ENCODE results near the gene KRT86.
"Not testable (repeated sequence)": the region's sequence is repeated elsewhere in the genome, so short reads cannot be mapped to it uniquely, and the experiment has no call there.

Gene KRT86

DNA sequence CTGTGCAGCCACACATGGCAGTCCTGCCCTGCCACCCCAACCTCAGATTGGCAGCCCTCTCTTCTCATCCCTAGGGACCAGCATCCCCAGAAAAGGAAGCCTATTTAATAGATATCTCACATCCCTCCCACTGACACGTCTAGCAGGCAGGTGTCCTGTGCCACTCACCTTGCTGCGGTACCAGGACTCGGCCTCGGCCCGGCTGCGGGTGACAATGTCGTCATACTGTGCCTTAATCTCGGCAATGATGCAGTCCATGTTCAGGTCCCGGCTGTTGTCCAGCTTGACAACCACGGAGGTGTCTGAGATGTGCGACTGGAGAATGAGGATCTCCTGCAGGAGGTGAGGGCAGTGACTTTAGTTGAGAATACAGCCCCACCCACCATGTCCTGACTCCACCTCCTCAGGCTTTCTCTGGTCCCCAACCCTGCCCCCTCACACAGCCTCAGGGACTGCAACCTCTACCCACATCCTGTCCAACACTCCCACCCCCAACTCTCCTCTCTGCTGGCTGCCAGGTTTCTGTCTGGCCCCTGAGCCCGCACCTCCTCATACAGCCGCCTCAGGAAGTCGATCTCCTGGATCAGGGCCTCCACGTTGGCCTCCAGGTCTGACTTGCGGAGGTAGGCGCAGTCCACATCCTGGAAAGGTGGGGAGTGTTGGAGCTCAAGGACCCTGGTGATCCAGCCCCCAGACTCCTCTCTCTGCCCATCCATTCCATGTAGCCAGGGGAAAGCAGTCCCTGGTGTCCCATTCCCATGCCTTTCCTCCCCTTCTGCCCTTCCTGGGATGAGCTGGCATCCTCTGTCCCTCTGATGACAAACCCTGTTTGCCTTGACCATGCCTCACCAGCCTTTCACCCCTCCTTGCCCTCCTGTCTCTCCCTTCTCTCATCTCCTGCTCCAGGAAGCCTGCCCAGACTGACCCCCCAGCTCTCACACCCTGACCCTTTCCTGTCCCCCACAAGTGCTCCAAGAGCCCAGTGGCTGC is 13.7 kb downstream of the KRT86 start:
- H3K4me1 Mint-ChIP-seq, H3K4me3 Mint-ChIP-seq, H3K9me3 Mint-ChIP-seq, H3K27ac Mint-ChIP-seq, H3K27me3 Mint-ChIP-seq, H3K36me3 Mint-ChIP-seq: not testable (repeated sequence)

DNA sequence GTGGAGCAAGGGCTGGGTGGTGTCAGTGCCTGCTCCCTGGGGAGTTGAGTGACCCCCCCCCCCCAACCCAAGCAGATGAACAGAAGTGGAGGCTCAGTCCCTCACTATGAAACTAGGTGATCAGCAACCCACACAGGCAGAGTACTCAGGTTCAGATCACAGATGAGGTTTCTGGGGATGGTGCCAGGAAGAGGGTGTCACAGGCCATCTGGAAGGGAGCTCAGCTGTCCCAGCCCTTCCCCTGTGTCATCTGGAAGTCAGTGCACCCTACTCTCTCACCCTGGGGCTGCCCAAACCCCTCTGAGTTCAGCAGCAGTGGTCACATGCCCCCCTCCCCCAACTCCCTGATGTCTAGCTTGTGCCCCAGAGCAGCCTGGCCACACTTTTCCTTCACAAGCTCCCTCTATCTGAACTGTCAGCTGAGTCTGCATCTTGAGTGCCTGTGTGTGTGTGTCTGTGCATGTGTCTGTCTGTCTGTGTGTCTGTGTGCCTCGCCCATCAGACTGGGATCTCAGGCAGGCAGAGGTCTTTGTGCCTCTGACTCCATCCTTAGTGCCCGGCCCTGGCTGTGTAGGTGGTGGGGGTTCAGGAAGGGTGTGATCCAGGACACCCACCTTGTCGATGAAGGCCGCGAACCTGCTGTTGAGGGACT is 16.2 kb downstream of the KRT86 start:
- H3K27me3 Mint-ChIP-seq, H3K4me3 Mint-ChIP-seq, H3K4me1 Mint-ChIP-seq, H3K9me3 Mint-ChIP-seq, H3K36me3 Mint-ChIP-seq, H3K27ac Mint-ChIP-seq: not testable (repeated sequence)

DNA sequence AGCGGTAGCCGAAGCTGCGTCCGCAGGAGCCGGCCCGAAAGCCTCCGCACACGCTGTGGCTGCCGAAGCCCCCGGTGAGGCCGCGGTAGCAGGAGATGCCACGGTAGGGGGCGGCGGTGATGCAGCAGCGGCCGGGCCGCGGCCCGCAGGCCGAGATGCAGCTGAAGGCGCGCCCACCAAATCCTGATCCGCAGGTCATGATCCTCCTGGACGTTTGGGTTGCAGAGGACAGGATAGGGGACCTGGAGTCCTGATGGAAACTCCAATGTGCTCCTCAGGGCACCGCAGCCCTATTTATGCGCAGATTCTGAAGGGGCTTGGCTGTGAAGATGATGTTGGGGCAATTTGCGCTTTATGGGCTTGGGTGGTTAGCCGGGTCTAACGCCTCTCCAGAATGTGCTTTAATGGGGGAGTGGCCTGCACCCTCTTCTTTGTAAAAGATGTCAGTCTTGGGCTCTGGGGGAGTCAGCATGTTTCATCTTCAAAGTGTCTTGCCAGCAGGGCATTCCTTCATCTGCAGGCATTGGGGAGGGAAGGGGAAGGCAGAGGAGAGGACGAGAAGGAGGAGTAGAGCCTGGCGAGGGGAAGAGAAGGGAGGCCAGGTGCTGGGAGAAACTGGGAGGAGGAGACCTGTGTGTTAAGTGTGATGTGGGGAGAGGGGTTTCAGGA is 17.0 kb downstream of the KRT86 start, which contains the start of gene KRT81:
TSS of gene KRT81 (minus strand) at position 268 of the 669 bp plus-strand sequence. CDS start at position 199, 69 bp downstream.
- H3K27me3 Mint-ChIP-seq: no peaks in the 10 kb centered on the region
- no peak within 1 kb of the TSS for H3K4me3 Mint-ChIP-seq
- peaks cover 7% of the 10 kb centered on the region for H3K4me1 Mint-ChIP-seq
- H3K27ac Mint-ChIP-seq: no peak within 1 kb of the TSS
- H3K9me3 Mint-ChIP-seq: no peaks in the 10 kb centered on the region
- no peaks in the 10 kb centered on the region for H3K36me3 Mint-ChIP-seq

DNA sequence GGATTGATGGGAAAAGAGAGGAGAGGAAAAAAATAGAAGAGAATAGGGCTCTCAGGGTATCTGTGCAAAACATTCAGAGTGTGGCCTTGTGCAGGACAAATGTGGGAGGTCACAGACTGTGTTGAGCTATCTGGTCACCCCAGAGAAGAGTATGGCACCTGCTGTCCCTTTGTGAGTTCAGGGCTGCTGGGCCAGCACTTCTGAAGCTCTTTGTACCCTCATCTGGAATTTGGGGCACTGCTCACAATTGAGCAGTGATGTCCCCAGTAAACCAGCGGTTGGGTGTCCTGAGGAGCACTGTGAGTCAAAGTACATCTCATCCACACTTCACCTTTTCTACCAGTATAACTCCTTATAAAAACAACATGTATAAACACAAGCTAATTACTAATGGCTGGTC is 19.5 kb downstream of the KRT86 start:
- no peaks in the 10 kb centered on the region for H3K36me3 Mint-ChIP-seq
- H3K27me3 Mint-ChIP-seq: peaks cover 1% of the 10 kb centered on the region
- H3K9me3 Mint-ChIP-seq: no peaks in the 10 kb centered on the region
- no peaks in the 10 kb centered on the region for H3K4me1 Mint-ChIP-seq
- H3K27ac Mint-ChIP-seq: no peak overlapping the region
- no peak overlapping the region for H3K4me3 Mint-ChIP-seq

DNA sequence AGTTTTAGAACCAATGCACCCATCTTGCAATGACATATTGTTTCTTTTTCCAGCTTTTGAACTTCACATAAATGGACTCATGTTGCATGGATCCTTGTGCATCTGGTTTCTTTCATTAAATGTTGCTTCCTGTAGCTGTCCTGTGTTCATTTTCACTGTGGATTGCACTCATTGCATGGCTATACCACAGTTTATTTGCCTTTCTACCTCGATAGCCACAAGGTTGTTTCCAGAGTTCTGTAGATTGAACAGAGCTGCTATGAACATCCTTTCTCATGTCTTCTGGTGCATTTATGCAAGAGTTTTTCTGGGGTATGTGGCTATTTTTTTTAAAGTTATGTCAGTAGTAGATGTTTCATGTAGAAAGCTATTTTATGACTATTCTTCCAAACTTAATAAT is 20.4 kb downstream of the KRT86 start:
- Mint-ChIP-seq H3K36me3 (no peaks in the 10 kb centered on the region), H3K27me3 (peaks cover 1% of the 10 kb centered on the region), H3K4me1 (no peaks in the 10 kb centered on the region), H3K27ac (no peak overlapping the region), H3K9me3 (no peaks in the 10 kb centered on the region), H3K4me3 (no peak overlapping the region)

DNA sequence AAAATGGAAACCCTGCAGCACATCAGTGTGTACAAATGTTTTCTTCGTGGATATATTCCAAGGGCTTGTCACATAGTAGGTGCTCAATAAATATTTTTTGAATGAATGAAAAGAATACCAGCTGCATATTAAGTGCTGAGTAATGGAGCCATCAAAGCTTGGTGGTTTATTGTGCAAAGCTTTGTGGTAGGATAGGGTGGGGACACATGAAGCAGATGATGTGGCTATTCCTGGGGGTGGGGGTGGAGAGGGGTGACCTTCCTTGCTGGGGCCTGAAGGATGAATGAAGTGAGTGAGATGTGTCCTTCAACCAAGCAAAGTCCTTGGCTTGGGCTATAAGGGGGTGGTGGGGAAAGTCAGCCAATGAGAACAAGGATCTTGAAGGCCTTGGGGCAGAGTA is 21.2 kb downstream of the KRT86 start:
- Mint-ChIP-seq H3K27ac (no peak overlapping the region), H3K36me3 (no peaks in the 10 kb centered on the region), H3K9me3 (no peaks in the 10 kb centered on the region), H3K27me3 (peaks cover 1% of the 10 kb centered on the region), H3K4me1 (no peaks in the 10 kb centered on the region), H3K4me3 (no peak overlapping the region)

DNA sequence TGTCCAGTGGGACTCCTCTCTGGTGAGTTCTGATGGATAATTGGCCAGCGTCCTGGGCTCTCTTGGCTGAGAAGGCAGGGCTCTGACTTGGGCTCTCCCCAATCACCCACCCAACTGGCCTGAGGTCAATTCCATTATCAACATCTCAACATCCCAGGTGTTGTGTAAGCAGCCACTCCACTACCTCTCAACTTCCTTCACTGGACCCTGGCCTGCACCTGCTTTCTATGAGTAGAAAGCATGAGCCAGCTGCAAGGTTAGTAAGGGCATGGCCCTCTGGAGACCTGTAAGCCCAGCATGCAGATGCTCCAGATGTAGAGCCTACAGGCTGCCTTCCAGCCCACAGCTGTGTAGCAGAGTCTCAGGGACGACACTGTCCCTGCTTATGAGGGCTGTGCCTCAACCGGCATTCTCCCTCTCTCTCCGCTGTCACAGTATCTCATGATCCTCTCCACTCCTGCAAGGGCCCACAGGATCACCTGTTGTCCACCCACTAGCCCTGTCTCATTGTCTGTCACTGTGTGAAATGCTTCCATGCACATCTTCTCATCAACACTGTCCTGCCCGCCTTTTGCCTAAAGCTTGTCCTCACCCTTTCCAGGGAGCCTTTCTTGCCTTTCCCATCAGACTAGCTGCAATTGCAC is 22.2 kb downstream of the KRT86 start:
- no peaks in the 10 kb centered on the region for H3K4me1 Mint-ChIP-seq
- H3K36me3 Mint-ChIP-seq: no peaks in the 10 kb centered on the region
- peaks cover 1% of the 10 kb centered on the region for H3K27me3 Mint-ChIP-seq
- no peaks in the 10 kb centered on the region for H3K9me3 Mint-ChIP-seq
- H3K27ac Mint-ChIP-seq: no peak overlapping the region
- H3K4me3 Mint-ChIP-seq: no peak overlapping the region

DNA sequence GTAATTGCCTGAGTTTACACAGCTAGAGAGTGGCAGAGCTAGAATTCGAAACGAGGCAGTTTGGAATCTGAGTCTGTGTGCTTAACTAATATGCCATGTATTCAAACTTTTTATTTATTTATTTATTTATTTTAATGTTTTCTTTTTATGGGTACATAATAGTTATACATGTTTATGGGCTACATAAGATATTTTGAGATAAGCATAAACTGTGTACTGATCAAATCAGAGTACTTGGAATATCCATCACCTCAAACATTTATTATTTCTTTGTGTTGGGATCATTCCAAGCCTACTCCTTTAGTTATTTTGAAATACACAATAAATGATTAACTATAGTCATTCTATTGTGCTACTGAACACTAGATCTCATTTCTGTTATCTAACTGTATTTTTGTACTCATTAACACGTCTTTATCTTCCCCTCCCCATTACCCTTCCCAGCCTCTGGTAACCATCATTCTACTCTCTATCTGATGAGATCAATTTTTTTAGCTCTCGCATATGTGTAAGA is 24.3 kb downstream of the KRT86 start:
- Mint-ChIP-seq H3K27ac (no peak overlapping the region), H3K36me3 (no peaks in the 10 kb centered on the region), H3K9me3 (no peaks in the 10 kb centered on the region), H3K4me3 (no peak overlapping the region), H3K27me3 (peaks cover 1% of the 10 kb centered on the region), H3K4me1 (no peaks in the 10 kb centered on the region)

DNA sequence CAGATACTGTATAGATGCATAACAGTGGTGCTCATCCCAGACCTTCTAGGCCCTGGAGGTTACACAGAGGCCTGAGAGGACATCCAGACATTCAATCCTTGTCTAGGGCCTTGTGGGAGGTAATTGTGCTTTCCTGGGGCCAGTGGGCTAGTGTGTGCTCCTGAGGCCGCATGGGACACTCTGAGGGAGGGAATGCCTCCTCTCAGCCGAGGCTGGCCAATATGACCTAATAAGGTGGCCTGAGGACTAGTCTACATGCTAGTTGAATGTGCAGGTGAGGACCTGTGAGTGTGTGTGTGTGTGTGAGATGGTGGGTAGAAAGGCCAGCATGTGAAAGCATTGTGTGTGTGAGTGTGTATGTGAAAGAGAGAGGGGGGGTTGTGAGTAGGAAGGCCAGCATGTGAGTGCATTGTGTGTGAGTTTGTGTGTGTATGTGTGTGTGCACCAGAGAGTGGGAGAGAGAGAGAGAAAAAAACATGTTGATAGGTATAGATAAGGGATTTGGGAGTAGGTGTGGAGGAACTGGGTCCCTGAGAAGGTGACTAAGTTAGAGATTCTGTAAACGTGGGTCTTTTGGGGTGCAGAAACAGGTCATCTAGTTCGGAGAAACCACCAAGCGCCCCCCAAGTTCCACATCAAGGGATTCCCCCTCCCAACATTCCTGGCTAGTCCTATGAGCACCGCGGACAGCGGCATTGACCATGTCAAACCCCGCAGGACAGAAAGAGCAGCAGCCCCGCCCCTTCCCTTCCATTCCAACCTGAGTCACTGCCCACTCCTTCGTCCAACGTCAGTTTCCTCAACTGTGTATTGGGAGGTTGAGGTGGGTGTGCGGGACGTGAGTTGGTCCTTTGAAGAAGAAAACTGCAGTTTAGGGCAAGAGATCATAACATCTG is 26.6 kb downstream of the KRT86 start:
- Mint-ChIP-seq H3K27ac (no peak overlapping the region), H3K4me3 (no peak overlapping the region), H3K4me1 (peaks cover 13% of the 10 kb centered on the region), H3K36me3 (no peaks in the 10 kb centered on the region), H3K9me3 (no peaks in the 10 kb centered on the region), H3K27me3 (peaks cover 1% of the 10 kb centered on the region)

DNA sequence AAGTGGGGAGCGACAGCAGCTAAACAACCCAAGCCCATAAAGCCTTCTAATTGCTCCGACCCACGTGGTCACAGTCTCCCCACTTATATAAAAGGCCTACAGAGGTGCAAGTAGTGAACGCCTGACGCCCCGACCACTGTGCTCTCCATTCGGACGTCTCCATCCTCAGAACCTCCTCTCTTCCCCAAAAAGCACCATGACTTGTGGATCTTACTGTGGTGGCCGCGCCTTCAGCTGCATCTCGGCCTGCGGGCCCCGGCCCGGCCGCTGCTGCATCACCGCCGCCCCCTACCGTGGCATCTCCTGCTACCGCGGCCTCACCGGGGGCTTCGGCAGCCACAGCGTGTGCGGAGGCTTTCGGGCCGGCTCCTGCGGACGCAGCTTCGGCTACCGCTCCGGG is 27.3 kb downstream of the KRT86 start:
- not testable (repeated sequence) for H3K27me3 Mint-ChIP-seq, H3K36me3 Mint-ChIP-seq, H3K9me3 Mint-ChIP-seq, H3K4me3 Mint-ChIP-seq, H3K27ac Mint-ChIP-seq
- peaks cover 13% of the 10 kb centered on the region for H3K4me1 Mint-ChIP-seq

DNA sequence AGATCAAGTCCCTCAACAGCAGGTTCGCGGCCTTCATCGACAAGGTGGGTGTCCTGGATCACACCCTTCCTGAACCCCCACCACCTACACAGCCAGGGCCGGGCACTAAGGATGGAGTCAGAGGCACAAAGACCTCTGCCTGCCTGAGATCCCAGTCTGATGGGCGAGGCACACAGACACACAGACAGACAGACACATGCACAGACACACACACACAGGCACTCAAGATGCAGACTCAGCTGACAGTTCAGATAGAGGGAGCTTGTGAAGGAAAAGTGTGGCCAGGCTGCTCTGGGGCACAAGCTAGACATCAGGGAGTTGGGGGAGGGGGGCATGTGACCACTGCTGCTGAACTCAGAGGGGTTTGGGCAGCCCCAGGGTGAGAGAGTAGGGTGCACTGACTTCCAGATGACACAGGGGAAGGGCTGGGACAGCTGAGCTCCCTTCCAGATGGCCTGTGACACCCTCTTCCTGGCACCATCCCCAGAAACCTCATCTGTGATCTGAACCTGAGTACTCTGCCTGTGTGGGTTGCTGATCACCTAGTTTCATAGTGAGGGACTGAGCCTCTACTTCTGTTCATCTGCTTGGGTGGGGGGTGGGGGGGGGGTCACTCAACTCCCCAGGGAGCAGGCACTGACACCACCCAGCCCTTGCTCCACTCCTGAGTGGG is 27.9 kb downstream of the KRT86 start:
- not testable (repeated sequence) for H3K36me3 Mint-ChIP-seq, H3K9me3 Mint-ChIP-seq, H3K27ac Mint-ChIP-seq, H3K4me3 Mint-ChIP-seq, H3K27me3 Mint-ChIP-seq
- peaks cover 13% of the 10 kb centered on the region for H3K4me1 Mint-ChIP-seq

DNA sequence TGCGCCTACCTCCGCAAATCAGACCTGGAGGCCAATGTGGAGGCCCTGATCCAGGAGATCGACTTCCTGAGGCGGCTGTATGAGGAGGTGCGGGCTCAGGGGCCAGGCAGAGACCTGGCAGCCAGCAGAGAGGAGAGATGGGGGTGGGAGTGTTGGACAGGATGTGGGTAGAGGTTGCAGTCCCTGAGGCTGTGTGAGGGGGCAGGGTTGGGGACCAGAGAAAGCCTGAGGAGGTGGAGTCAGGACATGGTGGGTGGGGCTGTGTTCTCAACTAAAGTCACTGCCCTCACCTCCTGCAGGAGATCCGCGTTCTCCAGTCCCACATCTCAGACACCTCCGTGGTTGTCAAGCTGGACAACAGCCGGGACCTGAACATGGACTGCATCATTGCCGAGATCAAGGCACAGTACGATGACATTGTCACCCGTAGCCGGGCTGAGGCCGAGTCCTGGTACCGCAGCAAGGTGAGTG is 30.5 kb downstream of the KRT86 start:
- H3K36me3 Mint-ChIP-seq, H3K4me3 Mint-ChIP-seq, H3K27ac Mint-ChIP-seq, H3K9me3 Mint-ChIP-seq: not testable (repeated sequence)
- Mint-ChIP-seq H3K27me3 (peaks cover 20% of the 10 kb centered on the region), H3K4me1 (peaks cover 23% of the 10 kb centered on the region)

DNA sequence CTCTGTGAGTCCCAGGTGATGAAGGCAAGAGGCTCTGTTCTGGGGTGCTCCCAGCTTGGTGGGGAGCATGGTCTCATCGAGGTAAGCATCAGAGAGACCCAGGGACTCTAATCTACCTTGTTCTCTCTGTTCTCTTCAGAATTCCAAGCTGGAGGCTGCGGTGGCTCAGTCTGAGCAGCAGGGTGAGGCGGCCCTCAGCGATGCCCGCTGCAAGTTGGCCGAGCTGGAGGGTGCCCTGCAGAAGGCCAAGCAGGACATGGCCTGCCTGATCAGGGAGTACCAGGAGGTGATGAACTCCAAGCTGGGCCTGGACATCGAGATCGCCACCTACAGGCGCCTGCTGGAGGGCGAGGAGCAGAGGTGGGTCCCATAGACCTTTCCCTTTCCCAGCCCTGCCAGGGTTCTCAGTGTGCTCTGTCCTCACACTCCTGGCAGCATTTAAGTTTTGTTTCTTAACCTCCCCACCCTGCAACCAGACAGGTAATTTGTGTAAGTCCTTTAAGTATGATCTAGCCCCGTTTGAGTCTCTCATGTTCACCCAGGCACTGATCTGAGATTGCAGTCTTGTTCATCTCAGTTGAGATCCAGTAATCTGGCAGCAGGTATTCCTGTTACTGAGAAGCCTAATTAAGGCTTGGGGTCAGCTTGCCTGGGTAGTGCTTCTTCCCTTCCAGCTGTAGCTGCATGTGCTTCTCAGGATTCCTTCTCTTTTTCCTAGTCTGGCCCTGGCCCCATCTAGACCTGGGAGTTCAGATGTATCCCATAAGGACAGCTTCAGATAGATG is 31.7 kb downstream of the KRT86 start:
- Mint-ChIP-seq H3K4me1 (peaks cover 23% of the 10 kb centered on the region), H3K27ac (no peak overlapping the region), H3K36me3 (no peaks in the 10 kb centered on the region), H3K9me3 (no peaks in the 10 kb centered on the region), H3K4me3 (no peak overlapping the region), H3K27me3 (peaks cover 26% of the 10 kb centered on the region)
